ENCODE measurements around the gene KRT222.

- no peak for TF ChIP-seq CTCF (conservative IDR thresholded peaks at IDR 0.05; ENCODE audit: low read depth, low read length)
- no peak for TF ChIP-seq EZH2phosphoT487 (IDR thresholded peaks at IDR 0.05; ENCODE audit: borderline replicate concordance, low read length)
These were observed 32.3 kb upstream of the KRT222 start for GRCh38 chr17:40697297-40697696.
